Adipose tissue (tissue), 3 donors: ENCODE measurements around the gene LARGE1. TPM values are rescaled to one million over a fixed set of nuclear protein-coding genes. Genes with fewer than 3 reads are reported as not detected.

ENCODE experiments used
- H3K27ac ChIP-seq: one replicate; pipeline ENCODE4 v1.5.1; 2013; ENCODE audit warnings: low read depth, low read length
- WGBS, 3 donors: extraction: QIAGEN DNeasy Blood & Tissue Kit; methylation state at CpG; one replicate each; pipeline ENCODE4 v1.1.7; 2013; 5-methylcytosine and 5-hydroxymethylcytosine counted together
- polyA plus RNA-seq, 3 donors: library from polyadenylated mRNA; stranded (reverse); fragments of 200-250 nt; gene quantifications; one replicate each; pipeline ENCODE4 v1.2.3, GENCODE V29; 2013
- donor health status: healthy with polysubstance abuse.
- donor health status: Bipolar disorder and iron deficiency.
- donor health status: healthy.

The LARGE1 gene
- polyA plus RNA-seq, 3 donors, result 4.0 to 7.9 (median 7.7) TPM

- 72 to 87% (median 75%) methylated on average over 4 of the region's 4 CpGs for WGBS, 3 donors
- no peak overlapping the region for H3K27ac ChIP-seq
These were observed 245.9 kb downstream of the LARGE1 start for GRCh38 chr22:33674357-33674756.

GRCh38 chr22:33669746-33670145 is 250.5 kb downstream of the LARGE1 start:
- no peak overlapping the region for H3K27ac ChIP-seq
- WGBS, 3 donors, result 58 to 94% (median 62%) methylated on average over 2 of the region's 2 CpGs

GRCh38 chr22:33666961-33667619 is 253.2 kb downstream of the LARGE1 start:
- WGBS, 3 donors, result 50 to 58% (median 56%) methylated on average over 6 of the region's 6 CpGs
- H3K27ac ChIP-seq, result no peak overlapping the region

- no peak overlapping the region for H3K27ac ChIP-seq
- WGBS, 3 donors, result 75 to 84% (median 77%) methylated on average over 4 of the region's 4 CpGs
These were observed 253.9 kb downstream of the LARGE1 start for GRCh38 chr22:33666279-33666960.

- WGBS, 3 donors, result 41 to 82% (median 49%) methylated on average over 2 of the region's 2 CpGs
- H3K27ac ChIP-seq, result no peak overlapping the region
These were observed 260.8 kb downstream of the LARGE1 start for GRCh38 chr22:33659448-33659847.

GRCh38 chr22:33658775-33659174 is 261.5 kb downstream of the LARGE1 start:
- WGBS, 3 donors, result 31 to 83% (median 32%) methylated on average over 3 of the region's 3 CpGs
- H3K27ac ChIP-seq, result no peak overlapping the region

GRCh38 chr22:33657670-33658069 is 262.6 kb downstream of the LARGE1 start:
- no peak overlapping the region for H3K27ac ChIP-seq
- 51 to 80% (median 76%) methylated on average over 8 of the region's 8 CpGs for WGBS, 3 donors

GRCh38 chr22:33656808-33657628 is 263.3 kb downstream of the LARGE1 start:
- 61 to 75% (median 65%) methylated on average over 8 of the region's 8 CpGs for WGBS, 3 donors
- H3K27ac ChIP-seq, result no peak overlapping the region

- 53 to 68% (median 59%) methylated on average over 12 of the region's 12 CpGs for WGBS, 3 donors
These were observed 265.9 kb downstream of the LARGE1 start for GRCh38 chr22:33654173-33654895.

GRCh38 chr22:33653532-33654063 is 266.7 kb downstream of the LARGE1 start:
- H3K27ac ChIP-seq, result no peak overlapping the region
- WGBS, 3 donors, result 78 to 87% (median 85%) methylated on average over 8 of the region's 8 CpGs

More at GRCh38 chr22:33654173-33654895, 265.9 kb downstream of the LARGE1 start:
- no peak overlapping the region for H3K27ac ChIP-seq

GRCh38 chr22:33652615-33653014 is 267.7 kb downstream of the LARGE1 start:
- no peak overlapping the region for H3K27ac ChIP-seq
- 66 to 88% (median 74%) methylated on average over 5 of the region's 5 CpGs for WGBS, 3 donors

- WGBS, 3 donors, result 83 to 89% (median 86%) methylated on average over 22 of the region's 22 CpGs
- no peak overlapping the region for H3K27ac ChIP-seq
These were observed 270.0 kb downstream of the LARGE1 start for GRCh38 chr22:33650244-33650643.

- no peak overlapping the region for H3K27ac ChIP-seq
- WGBS, 3 donors, result 76 to 87% (median 82%) methylated on average over 3 of the region's 3 CpGs
These were observed 271.8 kb downstream of the LARGE1 start for GRCh38 chr22:33648478-33648877.

- no peak overlapping the region for H3K27ac ChIP-seq
- 91 to 95% (median 92%) methylated on average over 7 of the region's 7 CpGs for WGBS, 3 donors
These were observed 279.4 kb downstream of the LARGE1 start for GRCh38 chr22:33640900-33641299.

GRCh38 chr22:33639588-33640254 is 280.6 kb downstream of the LARGE1 start:
- WGBS, 3 donors, result 81 to 86% (median 85%) methylated on average over 10 of the region's 10 CpGs
- no peak overlapping the region for H3K27ac ChIP-seq

- 50 to 83% (median 68%) methylated on average over 2 of the region's 2 CpGs for WGBS, 3 donors
- H3K27ac ChIP-seq, result no peak overlapping the region
These were observed 284.5 kb downstream of the LARGE1 start for GRCh38 chr22:33635766-33636165.

- no peak overlapping the region for H3K27ac ChIP-seq
- 90 to 93% (median 92%) methylated on average over 9 of the region's 9 CpGs for WGBS, 3 donors
These were observed 288.5 kb downstream of the LARGE1 start for GRCh38 chr22:33631777-33632176.

GRCh38 chr22:33625959-33626358 is 294.3 kb downstream of the LARGE1 start:
- no peak overlapping the region for H3K27ac ChIP-seq
- 87 to 96% (median 90%) methylated on average over 8 of the region's 8 CpGs for WGBS, 3 donors
